IMR-90 (cell line): ENCODE results near the gene TSR3.

Experiments
- BHLHE40 ChIP-seq: fragments of 150-350 bp; IDR thresholded peaks from 2 replicates; pipeline ENCODE4 v1.6.1; 2016; ENCODE audit warnings: mild to moderate bottlenecking, low read depth, low read length
- CEBPB ChIP-seq: IDR thresholded peaks from 2 replicates; pipeline ENCODE4 v1.6.1; 2012; ENCODE audit warnings: low read depth, low read length, improper control_type of control experiment
- CHD1 ChIP-seq: IDR thresholded peaks from 2 replicates; pipeline ENCODE4 v1.6.1; 2012; ENCODE audit warnings: low read depth, low read length, improper control_type of control experiment
- FOS ChIP-seq: fragments of 150-350 bp; IDR thresholded peaks from 2 replicates; pipeline ENCODE4 v1.6.1; 2016; ENCODE audit warnings: low read depth, low read length
- MAFK ChIP-seq: IDR thresholded peaks from 2 replicates; pipeline ENCODE4 v1.6.1; 2012; ENCODE audit warnings: low read depth, low read length, improper control_type of control experiment
- MXI1 ChIP-seq: IDR thresholded peaks from 2 replicates; pipeline ENCODE4 v1.6.1; 2012; ENCODE audit warnings: low read depth, mild to moderate bottlenecking, low read length, moderate library complexity, borderline replicate concordance
- POLR2A ChIP-seq: IDR thresholded peaks from 2 replicates; pipeline ENCODE4 v1.6.1; 2012; ENCODE audit warnings: mild to moderate bottlenecking, low read depth, low read length
- RAD21 ChIP-seq: IDR thresholded peaks from 2 replicates; pipeline ENCODE4 v1.6.1; 2012; ENCODE audit warnings: low read length, improper control_type of control experiment
- RCOR1 ChIP-seq: IDR thresholded peaks from 2 replicates; pipeline ENCODE4 v1.6.1; 2012; ENCODE audit warnings: mild to moderate bottlenecking, low read length, improper control_type of control experiment; ENCODE audit not compliant: insufficient replicate concordance
- RFX5 ChIP-seq: IDR thresholded peaks from 2 replicates; pipeline ENCODE4 v1.8.0; 2012; ENCODE audit warnings: low read depth, mild to moderate bottlenecking, low read length, moderate library complexity
- SMC3 ChIP-seq: fragments of 150-350 bp; IDR thresholded peaks from 2 replicates; pipeline ENCODE4 v1.6.1; 2016; ENCODE audit warnings: low read depth, mild to moderate bottlenecking, antibody characterized with exemption, low read length, moderate library complexity
- USF2 ChIP-seq: fragments of 150-350 bp; IDR thresholded peaks from 2 replicates; pipeline ENCODE4 v1.6.1; 2017; ENCODE audit warnings: mild to moderate bottlenecking, antibody characterized with exemption, low read length, low read depth
- TF ChIP-seq, protein P1 (sequence below): conservative IDR thresholded peaks from 2 replicates; pipeline ENCODE4 v1.5.1; 2012; ENCODE audit warnings: mild to moderate bottlenecking, low read depth, low read length, improper control_type of control experiment

DNA sequence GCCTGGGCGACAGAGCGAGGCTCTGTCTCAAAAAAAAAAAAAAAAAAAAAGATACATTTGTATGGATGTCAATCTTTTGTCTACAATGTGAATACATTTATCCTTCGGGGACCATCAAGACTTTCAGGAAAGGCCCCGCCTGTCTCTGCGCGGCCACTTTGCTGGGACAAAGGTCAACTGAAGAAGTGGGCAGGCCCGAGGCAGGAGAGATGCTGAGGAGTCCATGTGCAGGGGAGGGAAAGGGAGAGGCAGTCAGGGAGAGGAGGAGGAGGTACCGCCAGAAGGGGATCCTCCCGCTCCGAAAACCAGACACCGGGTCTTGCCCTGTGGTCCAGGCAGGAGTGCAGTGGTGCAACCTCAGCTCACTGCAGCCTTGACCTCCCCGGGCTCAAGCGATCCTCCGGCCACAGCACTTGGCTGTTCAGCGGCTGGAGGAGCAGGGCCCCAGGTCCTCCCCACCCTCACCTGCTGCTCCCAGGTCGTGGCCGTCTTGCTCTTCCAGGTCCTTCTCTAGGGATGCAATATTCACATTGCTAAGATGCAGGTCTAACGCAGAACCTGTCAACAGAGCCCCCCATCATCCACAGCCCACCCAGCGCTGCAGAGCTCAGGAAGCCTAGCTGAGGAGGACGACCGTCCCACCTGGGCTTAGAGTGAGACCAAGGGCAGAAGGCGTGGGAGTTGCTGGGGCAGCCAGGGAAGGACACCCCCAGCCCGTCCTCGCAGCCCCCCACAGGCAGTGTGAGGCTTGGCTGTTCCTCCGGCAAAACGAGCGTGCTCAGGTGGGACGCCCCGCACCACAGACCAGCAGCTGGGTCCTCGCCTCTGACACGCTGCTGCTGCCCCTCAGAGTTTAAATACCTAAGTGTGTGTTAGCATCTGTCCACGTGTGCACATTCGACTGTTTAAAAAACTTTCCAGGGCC lies 19.6 kb upstream of the TSR3 start:
- TF ChIP-seq, protein P1, sequence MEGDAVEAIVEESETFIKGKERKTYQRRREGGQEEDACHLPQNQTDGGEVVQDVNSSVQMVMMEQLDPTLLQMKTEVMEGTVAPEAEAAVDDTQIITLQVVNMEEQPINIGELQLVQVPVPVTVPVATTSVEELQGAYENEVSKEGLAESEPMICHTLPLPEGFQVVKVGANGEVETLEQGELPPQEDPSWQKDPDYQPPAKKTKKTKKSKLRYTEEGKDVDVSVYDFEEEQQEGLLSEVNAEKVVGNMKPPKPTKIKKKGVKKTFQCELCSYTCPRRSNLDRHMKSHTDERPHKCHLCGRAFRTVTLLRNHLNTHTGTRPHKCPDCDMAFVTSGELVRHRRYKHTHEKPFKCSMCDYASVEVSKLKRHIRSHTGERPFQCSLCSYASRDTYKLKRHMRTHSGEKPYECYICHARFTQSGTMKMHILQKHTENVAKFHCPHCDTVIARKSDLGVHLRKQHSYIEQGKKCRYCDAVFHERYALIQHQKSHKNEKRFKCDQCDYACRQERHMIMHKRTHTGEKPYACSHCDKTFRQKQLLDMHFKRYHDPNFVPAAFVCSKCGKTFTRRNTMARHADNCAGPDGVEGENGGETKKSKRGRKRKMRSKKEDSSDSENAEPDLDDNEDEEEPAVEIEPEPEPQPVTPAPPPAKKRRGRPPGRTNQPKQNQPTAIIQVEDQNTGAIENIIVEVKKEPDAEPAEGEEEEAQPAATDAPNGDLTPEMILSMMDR = no peak
- TF ChIP-seq RAD21 (no peak), BHLHE40 (no peak), FOS (no peak), POLR2A (no peak), USF2 (no peak), RCOR1 (no peak), MXI1 (no peak), CHD1 (no peak), CEBPB (no peak), SMC3 (no peak), MAFK (no peak), RFX5 (no peak)
